Ishikawa (cell line): ENCODE measurements around the gene AHCYL1.

ENCODE experiments used
- CEBPB ChIP-seq: IDR thresholded peaks from 2 replicates; pipeline ENCODE4 v1.6.1; 2012
- CREB1 ChIP-seq: IDR thresholded peaks from 2 replicates; pipeline ENCODE4 v1.6.1; 2012; ENCODE audit warnings: low read depth
- EGR1 ChIP-seq: IDR thresholded peaks from 2 replicates; pipeline ENCODE4 v1.6.1; 2012
- EP300 ChIP-seq: IDR thresholded peaks from 2 replicates; pipeline ENCODE4 v1.6.1; 2012; ENCODE audit warnings: borderline replicate concordance
- FOXM1 ChIP-seq: IDR thresholded peaks from 2 replicates; pipeline ENCODE4 v1.6.1; 2012; ENCODE audit warnings: low read depth, borderline replicate concordance

DNA sequence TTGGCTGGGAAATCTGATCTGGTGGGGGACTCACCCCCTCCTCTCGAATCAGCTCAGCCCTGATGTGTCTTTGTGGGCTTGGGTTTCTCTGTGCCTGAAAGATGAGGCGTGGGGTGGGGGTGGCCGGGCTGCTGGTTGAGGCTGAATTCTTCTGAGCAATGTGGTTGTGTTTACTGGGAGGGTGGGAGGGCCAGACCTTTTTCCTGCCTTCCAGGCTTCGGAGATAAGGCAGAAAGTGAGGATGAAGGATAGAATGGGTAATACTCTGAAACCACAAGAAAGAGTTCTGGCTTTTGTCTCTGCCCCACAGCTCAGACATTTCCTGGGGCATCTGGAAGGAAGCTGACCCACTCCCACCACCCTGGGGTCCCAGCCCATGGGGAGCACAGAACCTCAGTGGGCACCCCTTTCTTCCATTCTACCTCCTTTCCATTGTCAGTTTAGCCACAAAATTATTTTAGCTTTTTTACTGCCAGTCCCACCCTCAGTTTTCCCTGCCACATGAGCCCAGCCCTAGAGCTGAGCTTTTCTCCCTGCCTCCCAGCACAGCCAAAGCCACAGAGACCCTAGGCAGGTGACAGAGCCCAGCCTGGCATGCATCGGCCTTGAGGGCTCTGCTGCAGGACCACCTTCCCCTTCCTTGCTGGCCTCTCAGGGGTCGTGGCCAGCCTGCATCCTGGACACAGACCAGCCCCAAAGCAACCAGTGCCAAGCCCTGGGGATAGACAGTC, 74.7 kb downstream of the AHCYL1 start:
- TF ChIP-seq CREB1 = no peak
- no peak for TF ChIP-seq CEBPB
- TF ChIP-seq EP300 = no peak
- TF ChIP-seq EGR1 = no peak
- no peak for TF ChIP-seq FOXM1
